Panc1 (cell line): ENCODE results near the gene TMPRSS15. TPM values are rescaled to one million over a fixed set of nuclear protein-coding genes. Genes with fewer than 3 reads are reported as not detected.

Experiments
- ATAC-seq: fragments of 200-7000 bp; cut with Tn5 transposase; 2 replicates; pipeline ENCODE4 v1.9.1; 2020; ENCODE audit warnings: mild to moderate bottlenecking, moderate library complexity
- BruUV-seq: library from RNA; stranded (reverse); fragments of 400-500 nt; replicated peaks from 2 replicates; lab custom pipeline; 2021; lab: Mats Ljungman, UMichigan
- CTCF ChIA-PET: fragments of 300-600 bp; sonication (Branson Sonifier 250); formaldehyde crosslinking; loops from one replicate; lab custom pipeline; 2022; ENCODE audit warnings: antibody characterized with exemption; lab: Charles Lee
- POLR2A ChIA-PET: fragments of 300-600 bp; sonication (Branson Sonifier 250); formaldehyde crosslinking; loops from one replicate; lab custom pipeline; 2022; ENCODE audit warnings: antibody characterized with exemption; lab: Charles Lee
- DNase-seq: peaks from one replicate; pipeline ENCODE4 v3.0.0-alpha.2; 2010; ENCODE audit warnings: low read depth, low spot score
- H3K27ac ChIP-seq: 2 replicates; pipeline ENCODE4 v1.5.1; 2011; ENCODE audit warnings: mild to moderate bottlenecking, low read length, inconsistent platforms
- H3K27me3 ChIP-seq: fragments of 200-500 bp; sonication (Bioruptor generic); 2 replicates; pipeline ENCODE4 v1.6.0; 2014; ENCODE audit warnings: low read length, inconsistent platforms; ENCODE audit not compliant: control insufficient read depth, insufficient read depth
- H3K36me3 ChIP-seq: fragments of 200-500 bp; sonication (Bioruptor generic); 2 replicates; pipeline ENCODE4 v1.5.1; 2014; ENCODE audit warnings: inconsistent platforms, mild to moderate bottlenecking, low read length, moderate library complexity; ENCODE audit not compliant: control insufficient read depth, insufficient read depth
- H3K4me1 ChIP-seq: 2 replicates; pipeline ENCODE4 v1.5.1; 2011; ENCODE audit warnings: inconsistent platforms, mild to moderate bottlenecking, low read length, moderate library complexity; ENCODE audit not compliant: control insufficient read depth, insufficient read depth
- H3K4me3 ChIP-seq, 2 experiments: 2 replicates each; pipeline ENCODE4 v1.5.1; 2011 to 2012; ENCODE audit warnings: low read depth in 2 of 2, low read length in 2 of 2, mild to moderate bottlenecking in 2 of 2, inconsistent platforms in 1 of 2, moderate library complexity in 1 of 2
- H3K9me3 ChIP-seq: fragments of 200-500 bp; sonication (Bioruptor generic); 2 replicates; pipeline ENCODE4 v1.5.1; 2014; ENCODE audit warnings: low read depth, mild to moderate bottlenecking, inconsistent platforms, low read length, moderate library complexity; ENCODE audit not compliant: control insufficient read depth, insufficient read depth
- CTCF ChIP-seq: fragments of 450-650 bp; IDR thresholded peaks from 2 replicates; pipeline ENCODE4 v1.5.1; 2017; ENCODE audit warnings: mild to moderate bottlenecking
- POLR2AphosphoS5 ChIP-seq: IDR thresholded peaks from 2 replicates; pipeline ENCODE4 v1.6.1; 2012; ENCODE audit warnings: mild to moderate bottlenecking, low read depth, low read length, moderate library complexity
- REST ChIP-seq, 2 experiments: IDR thresholded peaks; 2 replicates each; pipeline ENCODE4 v1.6.1; 2011 to 2012; ENCODE audit warnings: low read depth in 2 of 2, control low read depth in 1 of 2, low read length in 1 of 2, mild to moderate bottlenecking in 1 of 2, moderate library complexity in 1 of 2; ENCODE audit not compliant: insufficient read depth in 1 of 2
- SIN3A ChIP-seq: IDR thresholded peaks from 2 replicates; pipeline ENCODE4 v1.6.1; 2012; ENCODE audit warnings: low read depth, mild to moderate bottlenecking, low read length, moderate library complexity, borderline replicate concordance; ENCODE audit not compliant: insufficient read depth
- TCF7L2 ChIP-seq: IDR thresholded peaks from 2 replicates; pipeline ENCODE4 v1.6.1; 2011; ENCODE audit warnings: mild to moderate bottlenecking, low read depth, low read length, inconsistent platforms
- in situ Hi-C: cut with HindIII; loops from 2 replicates; pipeline ENCODE4 v1.10.0; 2016; ENCODE audit warnings: low sequenced_read_pairs, low pct_unique_long_range_greater_than_20kb
- intact Hi-C: fragments of 100-400 bp; cut with micrococcal nuclease; formaldehyde crosslinking; loops from one replicate; pipeline ENCODE4 v1.10.0; 2022; ENCODE audit not compliant: unreplicated experiment
- total RNA-seq: library from RNA; stranded (reverse); gene quantifications from one replicate; pipeline ENCODE4 v1.2.1, GENCODE V29; 2021; ENCODE audit not compliant: unreplicated experiment

TMPRSS15 gene
- total RNA-seq, 1 experiment from 2014 or later: not detected

- ATAC-seq (no peak), DNase-seq (no peak)
- no peaks in the 10 kb centered on the region for H3K4me1 ChIP-seq
- no peak overlapping the region for H3K4me3 ChIP-seq
- no peaks in the 10 kb centered on the region for H3K36me3 ChIP-seq
- no peaks in the 10 kb centered on the region for H3K27me3 ChIP-seq
- no peak overlapping the region for H3K27ac ChIP-seq
- ChIA-PET CTCF (no interaction called here), POLR2A (no interaction called here)
- no peaks in the 10 kb centered on the region for H3K9me3 ChIP-seq
- intact Hi-C loops (no loop called here), in situ Hi-C loops (no loop called here)
- no TSS peak for BruUV-seq
- TF ChIP-seq CTCF: no peak
- no peak for TF ChIP-seq REST (IDR thresholded peaks at IDR 0.05; ENCODE audit: insufficient read depth in 1 of 2, low read depth in 2 of 2, low read length in 1 of 2)
Measured at GRCh38 chr21:18398843-18399242, 4.7 kb downstream of the TMPRSS15 start.

GRCh38 chr21:18387994-18388393, 15.6 kb downstream of the TMPRSS15 start:
- no peak overlapping the region for H3K27ac ChIP-seq
- H3K36me3 ChIP-seq: no peaks in the 10 kb centered on the region
- H3K4me1 ChIP-seq: no peaks in the 10 kb centered on the region
- ChIA-PET POLR2A (no interaction called here), CTCF (no interaction called here)
- DNase-seq: no peak
- no TSS peak for BruUV-seq
- no peaks in the 10 kb centered on the region for H3K9me3 ChIP-seq
- no peak for ATAC-seq
- no peaks in the 10 kb centered on the region for H3K27me3 ChIP-seq
- H3K4me3 ChIP-seq: no peak overlapping the region
- intact Hi-C loops (no loop called here), in situ Hi-C loops (no loop called here)
- no peak for TF ChIP-seq POLR2AphosphoS5
- no peak for TF ChIP-seq SIN3A
- TF ChIP-seq TCF7L2: no peak
- TF ChIP-seq REST (IDR thresholded peaks at IDR 0.05; ENCODE audit: insufficient read depth in 1 of 2, low read depth in 2 of 2, low read length in 1 of 2): no peak
- TF ChIP-seq CTCF: no peak
